SK-N-SH (cell line): Measurements from ENCODE around the gene GRB10. TPM values are rescaled to one million over a fixed set of nuclear protein-coding genes. Genes with fewer than 3 reads are reported as not detected.

Source experiments
- CTCF ChIA-PET: fragments of 300-600, 350-600 bp; formaldehyde crosslinking; extraction: SDS; loops from one replicate; lab custom pipeline; 2021; lab: Yijun Ruan, JAX
- POLR2A ChIA-PET: fragments of 350-600 bp; sonication (Branson Sonifier 250); formaldehyde crosslinking; extraction: SDS; loops from one replicate; lab custom pipeline; 2020; ENCODE audit warnings: antibody characterized with exemption, inconsistent platforms; lab: Yijun Ruan, JAX
- DNase-seq: peaks from one replicate; pipeline ENCODE4 v3.0.0; 2012
- H2AFZ ChIP-seq: fragments of 200-600 bp; sonication (generic); 2 replicates; pipeline ENCODE4 v1.8.1; 2016; ENCODE audit warnings: antibody characterized with exemption, mild to moderate bottlenecking, low read depth
- H3F3A ChIP-seq: fragments of 200-600 bp; sonication (generic); replicated peaks from 2 replicates; pipeline ENCODE3; 2016; ENCODE audit warnings: antibody characterized with exemption, mild to moderate bottlenecking; ENCODE audit not compliant: insufficient read depth
- H3K27ac ChIP-seq, 2 experiments: fragments of 200-500 bp in 1 of 2; fragments of 200-600 bp in 1 of 2; sonication (Bioruptor generic) in 1 of 2; sonication (generic), shearing (Covaris generic) in 1 of 2; 2 replicates each; pipeline versions ENCODE4 v1.5.1 to v1.6.1; 2014 to 2016; ENCODE audit warnings: low read depth in 2 of 2, inconsistent platforms in 1 of 2, low read length in 1 of 2, mild to moderate bottlenecking in 1 of 2, mixed read lengths in 1 of 2
- H3K27me3 ChIP-seq: fragments of 200-600 bp; sonication (generic), shearing (Covaris generic); 2 replicates; pipeline ENCODE4 v1.6.1; 2016; ENCODE audit warnings: mixed run types; ENCODE audit not compliant: insufficient read depth
- H3K36me3 ChIP-seq, 2 experiments: fragments of 200-500 bp in 1 of 2; fragments of 200-600 bp in 1 of 2; sonication (Bioruptor generic) in 1 of 2; sonication (generic) in 1 of 2; replicated peaks in 1 of 2; 2 replicates each; pipeline versions ENCODE3 to v1.5.1; 2014 to 2016; ENCODE audit warnings: low read length in 1 of 2, mild to moderate bottlenecking in 1 of 2; ENCODE audit not compliant: insufficient read depth in 2 of 2, control insufficient read depth in 1 of 2
- H3K4me1 ChIP-seq, 2 experiments: fragments of 200-500 bp in 1 of 2; fragments of 200-600 bp in 1 of 2; sonication (Bioruptor generic) in 1 of 2; sonication (generic), shearing (Covaris generic) in 1 of 2; 2 replicates each; pipeline versions ENCODE4 v1.5.1 to v1.6.1; 2014 to 2016; ENCODE audit warnings: low read depth in 1 of 2, low read length in 1 of 2, mixed run types in 1 of 2; ENCODE audit not compliant: insufficient read depth in 2 of 2, control insufficient read depth in 1 of 2
- H3K4me2 ChIP-seq: fragments of 200-600 bp; sonication (generic), shearing (Covaris generic); 2 replicates; pipeline ENCODE4 v1.6.1; 2017; ENCODE audit warnings: mixed run types
- H3K4me3 ChIP-seq, 2 experiments: fragments of 200-500 bp in 1 of 2; fragments of 200-600 bp in 1 of 2; sonication (Bioruptor generic) in 1 of 2; sonication (generic), shearing (Covaris generic) in 1 of 2; 2 replicates each; pipeline versions ENCODE4 v1.5.1 to v1.8.1; 2014 to 2016; ENCODE audit warnings: low read depth in 2 of 2, inconsistent platforms in 1 of 2, low read length in 1 of 2, mild to moderate bottlenecking in 1 of 2, mixed read lengths in 1 of 2, moderate library complexity in 1 of 2
- H3K79me2 ChIP-seq: fragments of 200-600 bp; sonication (generic); 2 replicates; pipeline ENCODE4 v1.8.1; 2017; ENCODE audit warnings: mild to moderate bottlenecking; ENCODE audit not compliant: insufficient read depth
- H3K9ac ChIP-seq: fragments of 200-600 bp; sonication (generic); 2 replicates; pipeline ENCODE4 v1.6.1; 2017; ENCODE audit warnings: mixed run types
- H3K9me2 ChIP-seq: fragments of 200-600 bp; sonication (generic); 2 replicates; pipeline ENCODE4 v1.6.1; 2017; ENCODE audit warnings: mixed run types
- H3K9me3 ChIP-seq: fragments of 200-600 bp; sonication (generic); 2 replicates; pipeline ENCODE4 v1.6.1; 2017; ENCODE audit warnings: mixed run types, mild to moderate bottlenecking, moderate library complexity
- H4K20me1 ChIP-seq: fragments of 200-600 bp; sonication (generic); 2 replicates; pipeline ENCODE4 v1.6.1; 2017; ENCODE audit warnings: mild to moderate bottlenecking, mixed run types; ENCODE audit not compliant: insufficient read depth
- ELF1 ChIP-seq: IDR thresholded peaks from 2 replicates; pipeline ENCODE4 v1.4.0; 2012
- FOXJ3 ChIP-seq: sonication (generic); formaldehyde crosslinking; IDR thresholded peaks from 2 replicates; pipeline ENCODE4 v1.5.1; 2020; ENCODE audit warnings: mild to moderate bottlenecking, missing genetic modification reagents
- GABPA ChIP-seq: IDR thresholded peaks from 2 replicates; pipeline ENCODE4 v1.4.0; 2012; ENCODE audit warnings: low read depth, mild to moderate bottlenecking
- NRF1 ChIP-seq: IDR thresholded peaks from 2 replicates; pipeline ENCODE4 v1.6.1; 2012; ENCODE audit warnings: low read depth, mild to moderate bottlenecking, low read length
- RAD21 ChIP-seq: IDR thresholded peaks from 2 replicates; pipeline ENCODE4 v1.6.1; 2012; ENCODE audit warnings: mild to moderate bottlenecking, low read length
- SMC3 ChIP-seq: IDR thresholded peaks from 2 replicates; pipeline ENCODE4 v1.6.1; 2012; ENCODE audit warnings: low read depth, low read length, improper control_type of control experiment
- WGBS: methylation state at CpG from one replicate; pipeline ENCODE4 v1.1.6; 2017; ENCODE audit warnings: low lambda C conversion rate; 5-methylcytosine and 5-hydroxymethylcytosine counted together
- polyA plus RNA-seq, 3 experiments: library from polyadenylated mRNA; depleted of rRNA; stranded (reverse); fragments of >200 nt; gene quantifications; 2 replicates each; pipeline ENCODE4 v1.2.3, GENCODE V29; 2012
- TF ChIP-seq, protein P1 (sequence below): fragments of 200-600 bp; sonication (generic); IDR thresholded peaks from 2 replicates; pipeline ENCODE4 v1.6.1; 2017; ENCODE audit warnings: antibody characterized with exemption, mild to moderate bottlenecking, moderate library complexity
- TF ChIP-seq, protein P2 (sequence below): fragments of 150-350 bp; IDR thresholded peaks from 2 replicates; pipeline ENCODE4 v1.6.1; 2016; ENCODE audit warnings: mild to moderate bottlenecking, low read depth, low read length

Gene GRB10
- polyA plus RNA-seq, 1 of the 3 experiments (the other 2 are of a cell fraction), result 5.1 TPM

DNA sequence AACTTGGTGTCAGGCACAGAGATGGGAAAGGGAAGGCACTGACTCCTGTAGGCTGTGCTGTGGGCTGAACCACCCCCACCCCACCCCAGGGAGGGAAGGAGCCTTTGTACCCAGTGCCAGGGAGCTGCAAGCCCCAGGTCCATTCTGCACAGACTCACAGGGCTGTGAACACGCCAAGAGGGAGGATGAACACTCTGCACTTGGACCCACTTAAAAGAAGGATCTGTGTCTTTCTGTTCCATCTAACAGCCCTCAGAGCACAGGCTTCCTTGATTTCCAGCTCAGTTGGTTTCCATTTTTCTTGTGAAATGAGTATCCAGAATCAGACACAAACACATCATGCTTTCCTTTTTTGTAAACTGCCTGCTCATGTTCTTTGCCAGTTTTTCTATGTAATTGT lies 84.9 kb downstream of the GRB10 start:
- Histone ChIP-seq H3K4me3 (no peak overlapping the region), H3K9me3 (no peaks in the 10 kb centered on the region), H3K4me1 (no peaks in the 10 kb centered on the region), H3K9ac (no peak overlapping the region)
- CTCF ChIA-PET, result interaction anchor here (1.1 to 1.4 kb wide), 3 partner anchors 13 to 465 kb away, joined by 3 to 5 read pairs (median 4); no protein-coding TSS in a partner anchor
- TF ChIP-seq NRF1 (no peak), FOXJ3 (CRISPR knock-in tag) (no peak), ELF1 (no peak)
- TF ChIP-seq, protein P1, sequence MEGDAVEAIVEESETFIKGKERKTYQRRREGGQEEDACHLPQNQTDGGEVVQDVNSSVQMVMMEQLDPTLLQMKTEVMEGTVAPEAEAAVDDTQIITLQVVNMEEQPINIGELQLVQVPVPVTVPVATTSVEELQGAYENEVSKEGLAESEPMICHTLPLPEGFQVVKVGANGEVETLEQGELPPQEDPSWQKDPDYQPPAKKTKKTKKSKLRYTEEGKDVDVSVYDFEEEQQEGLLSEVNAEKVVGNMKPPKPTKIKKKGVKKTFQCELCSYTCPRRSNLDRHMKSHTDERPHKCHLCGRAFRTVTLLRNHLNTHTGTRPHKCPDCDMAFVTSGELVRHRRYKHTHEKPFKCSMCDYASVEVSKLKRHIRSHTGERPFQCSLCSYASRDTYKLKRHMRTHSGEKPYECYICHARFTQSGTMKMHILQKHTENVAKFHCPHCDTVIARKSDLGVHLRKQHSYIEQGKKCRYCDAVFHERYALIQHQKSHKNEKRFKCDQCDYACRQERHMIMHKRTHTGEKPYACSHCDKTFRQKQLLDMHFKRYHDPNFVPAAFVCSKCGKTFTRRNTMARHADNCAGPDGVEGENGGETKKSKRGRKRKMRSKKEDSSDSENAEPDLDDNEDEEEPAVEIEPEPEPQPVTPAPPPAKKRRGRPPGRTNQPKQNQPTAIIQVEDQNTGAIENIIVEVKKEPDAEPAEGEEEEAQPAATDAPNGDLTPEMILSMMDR, result no peak
- TF ChIP-seq, all 33 proteins: peak for 0
- peaks cover 0 to 34% of the 10 kb centered on the region in 2 experiments for H3K36me3 ChIP-seq
- no CpG with 5 or more reads among the region's 1 CpG for WGBS
- no peak overlapping the region for H3K27ac ChIP-seq
- no peaks in the 10 kb centered on the region for H3K27me3 ChIP-seq
- no peak for DNase-seq
- H3K4me2 ChIP-seq, result no peak overlapping the region
- peaks cover 31% of the 10 kb centered on the region for H3K79me2 ChIP-seq
- H2AFZ ChIP-seq, result no peak overlapping the region
- H3K9me2 ChIP-seq, result no peaks in the 10 kb centered on the region
- H4K20me1 ChIP-seq, result peaks cover 26% of the 10 kb centered on the region
- H3F3A ChIP-seq, result peaks cover 5% of the 10 kb centered on the region
- POLR2A ChIA-PET, result no interaction called here

DNA sequence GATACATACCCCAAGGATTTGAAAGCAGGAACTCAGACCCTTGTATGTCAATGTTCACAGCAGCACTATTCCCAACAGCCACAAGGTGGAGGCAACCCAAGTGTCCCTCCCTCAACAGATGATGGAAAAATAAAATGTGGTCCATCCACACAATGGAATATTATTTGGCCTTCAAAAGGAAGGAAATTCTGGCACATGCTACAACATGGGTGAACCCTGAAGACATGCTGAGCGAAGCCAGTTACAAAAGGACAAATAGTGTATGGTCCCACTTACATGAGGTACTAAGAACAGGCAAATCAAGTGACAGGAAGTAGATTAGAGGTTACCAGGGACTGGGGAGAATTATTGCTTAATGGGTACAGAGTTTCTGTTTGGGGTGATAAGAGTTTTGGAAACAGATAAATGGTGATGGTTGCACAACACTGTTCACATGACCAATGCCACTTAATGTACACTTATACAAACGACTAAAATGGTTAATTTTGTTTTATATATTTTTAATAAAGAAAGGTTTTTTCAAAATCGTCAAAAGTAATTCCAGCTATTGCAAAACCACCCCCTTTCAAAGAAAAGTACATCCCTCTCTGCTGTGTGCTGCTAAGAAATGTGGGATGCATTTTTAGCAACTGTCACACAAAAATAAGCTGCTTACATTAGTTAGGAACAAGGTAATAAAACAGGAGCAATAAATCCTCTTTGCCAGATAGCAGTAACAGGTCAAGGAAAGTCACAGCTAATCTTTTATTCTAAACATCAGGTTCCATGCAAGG lies 85.7 kb downstream of the GRB10 start:
- Histone ChIP-seq H3F3A (peaks cover 5% of the 10 kb centered on the region), H3K4me2 (no peak overlapping the region), H3K4me1 (no peaks in the 10 kb centered on the region), H3K36me3 (peaks cover 0 to 29% of the 10 kb centered on the region in 2 experiments), H3K27me3 (no peaks in the 10 kb centered on the region), H3K9me2 (no peaks in the 10 kb centered on the region), H4K20me1 (peaks cover 25% of the 10 kb centered on the region), H3K79me2 (peaks cover 31% of the 10 kb centered on the region), H3K4me3 (no peak overlapping the region), H3K27ac (no peak overlapping the region), H3K9me3 (no peaks in the 10 kb centered on the region), H3K9ac (no peak overlapping the region), H2AFZ (no peak overlapping the region)
- DNase-seq, result no peak
- 30% methylated on average over 3 of the region's 3 CpGs for WGBS
- peak; percentile 51 for TF ChIP-seq SMC3
- peak; percentile 39 for TF ChIP-seq RAD21
- TF ChIP-seq, protein P1, result peak; percentile 75
- TF ChIP-seq GABPA, result no peak
- TF ChIP-seq, protein P2, sequence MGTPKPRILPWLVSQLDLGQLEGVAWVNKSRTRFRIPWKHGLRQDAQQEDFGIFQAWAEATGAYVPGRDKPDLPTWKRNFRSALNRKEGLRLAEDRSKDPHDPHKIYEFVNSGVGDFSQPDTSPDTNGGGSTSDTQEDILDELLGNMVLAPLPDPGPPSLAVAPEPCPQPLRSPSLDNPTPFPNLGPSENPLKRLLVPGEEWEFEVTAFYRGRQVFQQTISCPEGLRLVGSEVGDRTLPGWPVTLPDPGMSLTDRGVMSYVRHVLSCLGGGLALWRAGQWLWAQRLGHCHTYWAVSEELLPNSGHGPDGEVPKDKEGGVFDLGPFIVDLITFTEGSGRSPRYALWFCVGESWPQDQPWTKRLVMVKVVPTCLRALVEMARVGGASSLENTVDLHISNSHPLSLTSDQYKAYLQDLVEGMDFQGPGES, result no peak
- ChIA-PET CTCF (interaction anchor here (1.1 to 1.4 kb wide), 3 partner anchors 13 to 466 kb away, joined by 3 to 5 read pairs (median 4); no protein-coding TSS in a partner anchor), POLR2A (no interaction called here)
